ENCODE results near the gene APOBEC3A.
"Not testable (repeated sequence)": the region's sequence is repeated elsewhere in the genome, so short reads cannot be mapped to it uniquely, and the experiment has no call there.

APOBEC3A gene

GRCh38 chr22:38981992-38982927, 24.9 kb downstream of the APOBEC3A start, which contains the start of gene APOBEC3B:
APOBEC3B (plus strand) TSS chr22:38982347; CDS start chr22:38982454, 107 bp downstream.
- peak; percentile 84 for DNase-seq

- no peak for DNase-seq
Measured at GRCh38 chr22:38984224-38984623, 26.8 kb downstream of the APOBEC3A start.

GRCh38 chr22:38984784-38985757, 27.7 kb downstream of the APOBEC3A start:
- peak; percentile 81 for DNase-seq

- DNase-seq: no peak
Measured at GRCh38 chr22:38986629-38987028, 29.2 kb downstream of the APOBEC3A start.

- no peak for DNase-seq
Measured at GRCh38 chr22:38987171-38987895, 29.9 kb downstream of the APOBEC3A start.

GRCh38 chr22:38989466-38989865, 32.1 kb downstream of the APOBEC3A start:
- no peak for DNase-seq

GRCh38 chr22:38992871-38993371, 35.5 kb downstream of the APOBEC3A start:
- DNase-seq: not testable (repeated sequence)

- DNase-seq: no peak
Measured at GRCh38 chr22:38996105-38996504, 38.7 kb downstream of the APOBEC3A start.

- no peak for DNase-seq
Measured at GRCh38 chr22:38997518-38997917, 40.1 kb downstream of the APOBEC3A start.

- DNase-seq: peak; percentile 86
Measured at GRCh38 chr22:39003165-39003638, 45.8 kb downstream of the APOBEC3A start.

GRCh38 chr22:39007177-39007576, 49.8 kb downstream of the APOBEC3A start:
- DNase-seq: no peak

- not testable (repeated sequence) for DNase-seq
Measured at GRCh38 chr22:39008271-39008850, 51.0 kb downstream of the APOBEC3A start.

- DNase-seq: no peak
Measured at GRCh38 chr22:39010946-39011345, 53.5 kb downstream of the APOBEC3A start.
